ENCODE measurements around the gene RWDD3. TPM values are rescaled to one million over a fixed set of nuclear protein-coding genes. Genes with fewer than 3 reads are reported as not detected.

The RWDD3 gene
- total RNA-seq, 1 donor from 2014 or later, result 10.6 TPM

- no peak overlapping the region for H3K27ac Mint-ChIP-seq
- no peaks in the 10 kb centered on the region for H3K9me3 Mint-ChIP-seq
- intact Hi-C loops (cut with micrococcal nuclease), result no loop called here
- H3K4me1 Mint-ChIP-seq (ENCODE audit: low read depth), result peaks cover 9% of the 10 kb centered on the region
- no peak overlapping the region for H3K4me3 Mint-ChIP-seq
- no peak for DNase-seq (ENCODE audit: low spot score)
- no peaks in the 10 kb centered on the region for H3K36me3 Mint-ChIP-seq (ENCODE audit: low read depth)
- H3K27me3 Mint-ChIP-seq (ENCODE audit: insufficient read depth), result peaks cover 1% of the 10 kb centered on the region
Measured at GRCh38 chr1:95216292-95216990, 17.6 kb upstream of the RWDD3 start.

GRCh38 chr1:95217371-95217770 is 16.6 kb upstream of the RWDD3 start:
- peaks cover 1% of the 10 kb centered on the region for H3K27me3 Mint-ChIP-seq (ENCODE audit: insufficient read depth)
- peaks cover 9% of the 10 kb centered on the region for H3K4me1 Mint-ChIP-seq (ENCODE audit: low read depth)
- H3K9me3 Mint-ChIP-seq, result no peaks in the 10 kb centered on the region
- no peaks in the 10 kb centered on the region for H3K36me3 Mint-ChIP-seq (ENCODE audit: low read depth)
- intact Hi-C loops (cut with micrococcal nuclease), result no loop called here
- DNase-seq (ENCODE audit: low spot score), result no peak
- no peak overlapping the region for H3K27ac Mint-ChIP-seq
- no peak overlapping the region for H3K4me3 Mint-ChIP-seq

DNA sequence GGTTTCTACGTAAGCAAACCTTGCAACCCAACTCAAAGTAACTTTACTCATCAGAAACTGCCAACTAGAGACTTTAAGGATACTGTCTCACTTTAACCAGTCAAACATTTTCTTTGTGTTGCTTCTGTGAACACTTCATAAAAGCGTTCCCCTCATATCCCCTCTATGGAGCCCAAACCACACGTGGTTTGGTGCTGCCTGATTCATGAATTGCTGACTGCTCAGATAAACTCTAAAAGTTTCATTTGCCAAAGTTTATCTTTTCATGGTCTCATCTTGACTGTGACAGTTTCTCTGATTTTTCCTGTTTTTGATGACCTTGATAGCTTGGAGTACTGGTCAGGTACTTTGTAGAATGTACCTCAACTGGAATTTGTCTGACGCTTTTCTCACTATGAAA is 14.6 kb upstream of the RWDD3 start:
- Mint-ChIP-seq H3K9me3 (no peaks in the 10 kb centered on the region), H3K36me3 (ENCODE audit: low read depth) (no peaks in the 10 kb centered on the region), H3K4me1 (ENCODE audit: low read depth) (peaks cover 9% of the 10 kb centered on the region), H3K27me3 (ENCODE audit: insufficient read depth) (peaks cover 1% of the 10 kb centered on the region), H3K4me3 (no peak overlapping the region), H3K27ac (no peak overlapping the region)
- intact Hi-C loops (cut with micrococcal nuclease), result no loop called here
- DNase-seq (ENCODE audit: low spot score), result no peak

DNA sequence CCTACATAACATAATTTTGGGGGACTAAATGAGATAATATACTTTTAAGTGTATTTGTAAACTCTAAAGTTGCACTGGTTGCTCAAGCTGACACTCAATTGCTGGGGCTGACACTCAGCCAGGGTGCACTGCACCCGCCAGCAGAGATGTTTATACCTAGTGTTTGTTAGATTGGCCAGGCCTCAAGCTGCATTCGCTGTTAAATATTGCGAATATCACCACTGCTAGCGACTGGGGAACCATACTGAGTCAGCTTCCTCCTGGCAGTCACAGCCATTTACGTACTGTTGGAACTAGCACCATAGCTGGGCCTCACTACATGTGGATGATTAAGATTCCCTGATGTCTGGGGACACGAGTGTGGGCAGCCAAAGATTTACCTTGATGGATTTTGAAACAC is 12.7 kb upstream of the RWDD3 start:
- Mint-ChIP-seq H3K36me3 (ENCODE audit: low read depth) (no peaks in the 10 kb centered on the region), H3K9me3 (no peaks in the 10 kb centered on the region), H3K27ac (no peak overlapping the region), H3K27me3 (ENCODE audit: insufficient read depth) (peaks cover 5% of the 10 kb centered on the region), H3K4me1 (ENCODE audit: low read depth) (peaks cover 9% of the 10 kb centered on the region), H3K4me3 (no peak overlapping the region)
- intact Hi-C loops (cut with micrococcal nuclease), result no loop called here
- DNase-seq (ENCODE audit: low spot score), result no peak

DNA sequence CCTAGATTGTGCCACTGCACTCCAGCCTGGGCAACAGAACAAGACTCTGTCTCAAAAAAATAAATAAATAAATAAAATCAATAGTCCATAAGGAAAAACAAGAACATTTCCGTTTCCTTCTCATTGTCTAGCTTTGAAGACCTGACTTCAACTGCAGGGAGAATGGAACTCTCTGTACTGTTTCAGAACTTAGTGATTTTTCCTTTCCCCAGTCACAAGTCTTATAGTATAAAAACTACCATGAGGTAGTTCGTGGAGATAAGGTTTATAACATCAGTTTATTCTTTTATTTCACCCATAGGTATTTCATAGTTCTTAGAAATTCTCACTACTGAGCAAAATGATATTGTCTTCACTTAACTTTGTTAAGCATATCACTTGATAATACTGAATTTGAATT is 11.4 kb upstream of the RWDD3 start:
- Mint-ChIP-seq H3K9me3 (no peaks in the 10 kb centered on the region), H3K36me3 (ENCODE audit: low read depth) (no peaks in the 10 kb centered on the region), H3K27ac (no peak overlapping the region)

GRCh38 chr1:95223110-95223509 is 10.9 kb upstream of the RWDD3 start:
- H3K9me3 Mint-ChIP-seq, result no peaks in the 10 kb centered on the region
- H3K4me1 Mint-ChIP-seq (ENCODE audit: low read depth), result no peaks in the 10 kb centered on the region

More for the DNA sequence above, 11.4 kb upstream of the RWDD3 start:
- intact Hi-C loops (cut with micrococcal nuclease), result no loop called here
- Mint-ChIP-seq H3K4me3 (no peak overlapping the region), H3K27me3 (ENCODE audit: insufficient read depth) (peaks cover 9% of the 10 kb centered on the region), H3K4me1 (ENCODE audit: low read depth) (no peaks in the 10 kb centered on the region)
- DNase-seq (ENCODE audit: low spot score), result no peak

DNA sequence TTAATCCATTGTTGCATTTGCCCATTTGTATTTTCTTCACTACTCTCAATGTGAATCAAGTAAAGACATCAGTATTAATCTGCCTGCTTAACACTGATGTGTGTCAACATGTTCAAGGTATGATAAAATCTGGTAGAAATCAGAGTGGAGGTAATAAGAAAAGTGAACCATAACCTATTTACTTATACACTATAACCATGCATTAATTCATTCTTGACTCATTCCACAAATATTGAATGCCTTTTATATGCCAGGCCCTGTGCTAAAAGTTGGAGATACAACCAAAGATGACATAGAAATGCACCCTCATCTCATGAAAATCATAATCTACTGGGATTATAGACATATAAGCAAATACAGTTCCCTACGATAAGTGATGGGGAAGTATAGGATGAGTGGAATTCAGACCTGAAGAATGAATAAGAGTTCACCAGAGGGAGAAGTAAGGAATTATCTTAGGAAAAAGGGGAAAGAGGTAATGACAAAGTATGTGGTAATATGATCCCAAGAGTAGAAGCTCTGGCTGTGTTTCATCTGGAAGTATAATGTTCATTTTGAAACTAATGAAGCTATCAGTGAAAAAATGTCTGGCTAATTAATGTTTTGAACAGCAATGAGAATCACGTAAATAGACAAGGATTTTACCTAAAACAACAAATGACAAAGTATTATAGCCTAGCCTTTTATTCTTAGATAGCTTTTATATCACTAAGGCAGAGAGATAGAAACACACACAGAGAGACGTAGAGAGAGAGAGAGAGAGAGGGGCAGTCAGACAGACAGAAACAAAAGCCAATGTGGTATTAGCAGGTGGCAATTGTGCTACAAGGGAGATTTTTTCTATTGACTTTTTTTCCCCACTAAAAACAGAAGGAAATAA is 7.0 kb upstream of the RWDD3 start:
- no peak for DNase-seq (ENCODE audit: low spot score)
- intact Hi-C loops (cut with micrococcal nuclease), result no loop called here
- no peak overlapping the region for H3K27ac Mint-ChIP-seq
- H3K4me3 Mint-ChIP-seq, result no peak overlapping the region
- no peaks in the 10 kb centered on the region for H3K9me3 Mint-ChIP-seq
- H3K4me1 Mint-ChIP-seq (ENCODE audit: low read depth), result no peaks in the 10 kb centered on the region
- peaks cover 29% of the 10 kb centered on the region for H3K27me3 Mint-ChIP-seq (ENCODE audit: insufficient read depth)
- no peaks in the 10 kb centered on the region for H3K36me3 Mint-ChIP-seq (ENCODE audit: low read depth)

More at GRCh38 chr1:95223110-95223509, 10.9 kb upstream of the RWDD3 start:
- intact Hi-C loops (cut with micrococcal nuclease), result no loop called here
- no peak overlapping the region for H3K4me3 Mint-ChIP-seq
- H3K27ac Mint-ChIP-seq, result no peak overlapping the region
- H3K27me3 Mint-ChIP-seq (ENCODE audit: insufficient read depth), result peaks cover 9% of the 10 kb centered on the region
- no peak for DNase-seq (ENCODE audit: low spot score)
- H3K36me3 Mint-ChIP-seq (ENCODE audit: low read depth), result no peaks in the 10 kb centered on the region

- peaks cover 29% of the 10 kb centered on the region for H3K27me3 Mint-ChIP-seq (ENCODE audit: insufficient read depth)
- H3K4me1 Mint-ChIP-seq (ENCODE audit: low read depth), result peaks cover 5% of the 10 kb centered on the region
- H3K4me3 Mint-ChIP-seq, result no peak overlapping the region
- intact Hi-C loops (cut with micrococcal nuclease), result no loop called here
- H3K27ac Mint-ChIP-seq, result no peak overlapping the region
- no peaks in the 10 kb centered on the region for H3K9me3 Mint-ChIP-seq
- no peaks in the 10 kb centered on the region for H3K36me3 Mint-ChIP-seq (ENCODE audit: low read depth)
- DNase-seq (ENCODE audit: low spot score), result no peak
Measured at GRCh38 chr1:95229037-95229436, 5.0 kb upstream of the RWDD3 start.

GRCh38 chr1:95229706-95230105 is 4.3 kb upstream of the RWDD3 start:
- Mint-ChIP-seq H3K27me3 (ENCODE audit: insufficient read depth) (peaks cover 29% of the 10 kb centered on the region), H3K4me3 (no peak overlapping the region), H3K27ac (no peak overlapping the region), H3K36me3 (ENCODE audit: low read depth) (peaks cover 3% of the 10 kb centered on the region), H3K9me3 (no peaks in the 10 kb centered on the region), H3K4me1 (ENCODE audit: low read depth) (peaks cover 5% of the 10 kb centered on the region)
- intact Hi-C loops (cut with micrococcal nuclease), result loop anchor here (5.0 to 10.0 kb wide), 5 partner anchors 112 to 1493 kb away; partner anchors contain the start of genes F3, GCLM, PTBP2 and TLCD4
- no peak for DNase-seq (ENCODE audit: low spot score)

DNA sequence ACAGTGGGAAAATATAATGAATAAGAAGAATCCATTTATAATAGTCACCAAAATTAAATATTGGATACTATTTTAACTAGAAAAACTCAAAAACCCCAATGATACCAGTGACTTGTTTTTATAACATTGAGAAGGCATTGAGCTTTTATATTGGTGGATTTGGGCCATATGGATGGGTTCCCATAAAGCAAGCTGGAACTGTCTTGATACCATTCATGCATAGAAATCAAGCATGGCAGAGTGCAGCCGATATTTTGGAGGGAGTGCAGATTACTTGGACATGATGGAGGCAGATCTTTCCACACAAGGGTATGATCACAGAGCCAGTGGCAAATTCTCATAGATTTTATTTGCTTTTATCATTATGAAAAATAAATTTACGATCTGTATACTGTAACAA is 3.8 kb upstream of the RWDD3 start:
- Mint-ChIP-seq H3K4me3 (no peak overlapping the region), H3K9me3 (no peaks in the 10 kb centered on the region), H3K27ac (no peak overlapping the region), H3K27me3 (ENCODE audit: insufficient read depth) (peaks cover 29% of the 10 kb centered on the region), H3K4me1 (ENCODE audit: low read depth) (peaks cover 5% of the 10 kb centered on the region), H3K36me3 (ENCODE audit: low read depth) (peaks cover 3% of the 10 kb centered on the region)
- DNase-seq (ENCODE audit: low spot score), result no peak
- intact Hi-C loops (cut with micrococcal nuclease), result loop anchor here (5.0 to 10.0 kb wide), 5 partner anchors 113 to 1492 kb away; partner anchors contain the start of genes F3, GCLM, PTBP2 and TLCD4

GRCh38 chr1:95230768-95231191 is 3.2 kb upstream of the RWDD3 start:
- Mint-ChIP-seq H3K4me3 (no peak overlapping the region), H3K4me1 (ENCODE audit: low read depth) (peaks cover 5% of the 10 kb centered on the region), H3K27ac (no peak overlapping the region), H3K27me3 (ENCODE audit: insufficient read depth) (peaks cover 29% of the 10 kb centered on the region), H3K9me3 (no peaks in the 10 kb centered on the region), H3K36me3 (ENCODE audit: low read depth) (peaks cover 3% of the 10 kb centered on the region)
- DNase-seq (ENCODE audit: low spot score), result no peak
- intact Hi-C loops (cut with micrococcal nuclease), result loop anchor here (5.0 to 10.0 kb wide), 5 partner anchors 113 to 1492 kb away; partner anchors contain the start of genes F3, GCLM, PTBP2 and TLCD4

DNA sequence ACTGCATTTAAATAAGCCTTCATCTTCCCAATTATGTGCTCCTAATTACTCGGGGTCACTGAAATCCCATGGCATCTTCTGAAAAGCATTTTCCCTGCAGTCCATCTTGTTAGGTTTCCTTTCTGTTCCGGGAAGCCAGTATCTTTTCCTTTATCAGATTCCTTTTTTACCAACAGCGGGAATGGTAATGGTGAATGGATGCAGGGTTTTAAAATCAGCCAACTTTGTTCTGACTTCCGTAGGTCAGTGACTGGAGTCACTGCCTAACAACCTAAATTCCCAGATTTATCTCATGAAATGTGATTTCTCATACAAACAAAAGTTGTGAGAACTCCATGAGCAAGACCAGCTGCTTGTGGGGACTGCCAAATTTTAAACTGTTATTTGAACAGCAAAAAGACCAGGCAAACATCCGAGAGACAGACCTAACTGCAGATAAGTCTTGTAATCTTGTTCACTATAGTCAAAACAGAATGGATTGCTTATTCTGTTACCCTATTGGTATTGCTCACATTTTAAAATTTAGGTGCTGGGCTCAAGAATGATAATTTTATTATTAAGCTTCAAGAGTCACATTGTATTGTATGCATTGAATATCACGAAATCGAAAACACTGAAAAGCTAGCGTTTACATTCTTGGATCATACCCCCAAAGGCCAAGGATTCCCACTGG is 1.2 kb upstream of the RWDD3 start:
- Mint-ChIP-seq H3K9me3 (no peaks in the 10 kb centered on the region), H3K4me3 (peak overlapping the region; percentile 81), H3K27ac (no peak overlapping the region), H3K27me3 (ENCODE audit: insufficient read depth) (peaks cover 22% of the 10 kb centered on the region), H3K36me3 (ENCODE audit: low read depth) (peaks cover 13% of the 10 kb centered on the region), H3K4me1 (ENCODE audit: low read depth) (peaks cover 20% of the 10 kb centered on the region)
- no peak for DNase-seq (ENCODE audit: low spot score)
- intact Hi-C loops (cut with micrococcal nuclease), result loop anchor here (5.0 to 10.0 kb wide), 5 partner anchors 115 to 1490 kb away; partner anchors contain the start of genes F3, GCLM, PTBP2 and TLCD4
